Esophagus squamous epithelium (tissue), 5 donors: ENCODE results near the gene MED13L. TPM values are rescaled to one million over a fixed set of nuclear protein-coding genes. Genes with fewer than 3 reads are reported as not detected.

Source experiments
- DNase-seq: peaks from one replicate; lab custom pipeline; 2025; lab: John Stamatoyannopoulos, UW
- H3K27ac ChIP-seq, 4 donors: fragments of 200-600 bp; sonication (generic); one replicate each; pipeline ENCODE4 v1.5.1; 2016 to 2019; ENCODE audit warnings: mild to moderate bottlenecking in 1 of 4
- H3K27me3 ChIP-seq, 4 donors: fragments of 200-600 bp; sonication (generic); 1 replicate in 3 of 4; 2 replicates in 1 of 4; pipeline versions ENCODE4 v1.5.1 to v1.6.0; 2017 to 2021; ENCODE audit warnings: antibody characterized with exemption in 1 of 4
- H3K36me3 ChIP-seq, 3 donors: fragments of 200-600 bp; sonication (generic); one replicate each; pipeline ENCODE4 v1.5.1; 2016 to 2019
- H3K4me1 ChIP-seq, 3 donors: fragments of 200-600 bp; sonication (generic); one replicate each; pipeline ENCODE4 v1.5.1; 2017 to 2019
- H3K4me3 ChIP-seq, 4 donors: fragments of 200-600 bp; sonication (generic); 1 replicate in 3 of 4; 2 replicates in 1 of 4; pipeline ENCODE4 v1.5.1; 2016 to 2019; ENCODE audit warnings: mild to moderate bottlenecking in 2 of 4, moderate library complexity in 1 of 4
- H3K9me3 ChIP-seq, 3 donors: fragments of 200-600 bp; sonication (generic); one replicate each; pipeline ENCODE4 v1.5.1; 2016 to 2019
- POLR2A ChIP-seq, 4 donors: fragments of 450-650 bp; IDR thresholded peaks; one replicate each; pipeline ENCODE4 v1.6.1; 2017; ENCODE audit warnings: antibody characterized with exemption in 4 of 4, mild to moderate bottlenecking in 4 of 4, moderate library complexity in 3 of 4
- WGBS, 2 donors: methylation state at CpG; one replicate each; pipeline ENCODE4 v1.1.5; 2018; 5-methylcytosine and 5-hydroxymethylcytosine counted together
- intact Hi-C: fragments of 100-400 bp; cut with DNase I; formaldehyde crosslinking; loops from one replicate; pipeline ENCODE4 v1.15.0; 2022
- total RNA-seq, 4 donors: library from RNA; depleted of rRNA; stranded (reverse); fragments of >200 nt; gene quantifications; one replicate each; pipeline ENCODE4 v1.1.0, GENCODE V29; 2016
- TF ChIP-seq, protein P1 (sequence below), 6 experiments: fragments of 450-650 bp in 4 of 6; fragments of 200-600 bp in 2 of 6; sonication (generic) in 2 of 6; IDR thresholded peaks; one replicate each; pipeline ENCODE4 v1.5.1; 2016 to 2019; ENCODE audit warnings: antibody characterized with exemption in 6 of 6, mild to moderate bottlenecking in 4 of 6, moderate library complexity in 4 of 6
- donor health status: DM: yes; HTN: yes; CAD: no.

The MED13L gene
- total RNA-seq, 4 donors from 2014 or later, result 52.2 to 137 (median 62.1) TPM

DNA sequence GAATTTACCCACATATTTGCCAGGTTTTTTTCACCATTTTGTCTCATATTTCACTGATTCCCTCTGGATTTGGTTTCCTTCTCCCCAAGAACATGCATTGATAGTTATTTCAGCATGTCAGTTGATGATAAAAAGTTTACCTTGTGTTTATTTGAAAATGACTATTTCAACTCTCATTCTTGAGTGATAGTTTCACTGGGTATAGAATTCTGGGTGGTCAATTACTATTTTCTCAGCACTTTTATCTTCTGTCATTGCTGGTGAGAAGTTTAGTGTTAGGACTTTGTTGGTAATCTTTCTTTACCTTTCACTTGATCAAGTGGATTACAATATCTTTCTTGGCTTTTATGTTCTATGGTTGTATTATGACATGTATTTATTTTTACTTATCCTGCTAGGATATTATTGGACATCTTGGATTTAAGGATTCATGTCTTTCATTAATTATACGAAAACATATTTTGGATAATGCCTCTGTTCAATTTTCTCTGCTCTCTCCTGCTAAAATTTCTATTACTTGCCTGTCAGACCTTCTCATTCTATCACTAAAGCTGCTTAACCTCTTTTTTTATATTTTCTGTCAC lies 338.6 kb downstream of the MED13L start:
- peaks cover 0 to 4% (median 0%) of the 10 kb centered on the region in 3 donors for H3K4me1 ChIP-seq
- 81 to 95% methylated on average over 1 of the region's 1 CpG for WGBS, 2 donors
- no peaks in the 10 kb centered on the region for H3K36me3 ChIP-seq
- TF ChIP-seq, protein P1, sequence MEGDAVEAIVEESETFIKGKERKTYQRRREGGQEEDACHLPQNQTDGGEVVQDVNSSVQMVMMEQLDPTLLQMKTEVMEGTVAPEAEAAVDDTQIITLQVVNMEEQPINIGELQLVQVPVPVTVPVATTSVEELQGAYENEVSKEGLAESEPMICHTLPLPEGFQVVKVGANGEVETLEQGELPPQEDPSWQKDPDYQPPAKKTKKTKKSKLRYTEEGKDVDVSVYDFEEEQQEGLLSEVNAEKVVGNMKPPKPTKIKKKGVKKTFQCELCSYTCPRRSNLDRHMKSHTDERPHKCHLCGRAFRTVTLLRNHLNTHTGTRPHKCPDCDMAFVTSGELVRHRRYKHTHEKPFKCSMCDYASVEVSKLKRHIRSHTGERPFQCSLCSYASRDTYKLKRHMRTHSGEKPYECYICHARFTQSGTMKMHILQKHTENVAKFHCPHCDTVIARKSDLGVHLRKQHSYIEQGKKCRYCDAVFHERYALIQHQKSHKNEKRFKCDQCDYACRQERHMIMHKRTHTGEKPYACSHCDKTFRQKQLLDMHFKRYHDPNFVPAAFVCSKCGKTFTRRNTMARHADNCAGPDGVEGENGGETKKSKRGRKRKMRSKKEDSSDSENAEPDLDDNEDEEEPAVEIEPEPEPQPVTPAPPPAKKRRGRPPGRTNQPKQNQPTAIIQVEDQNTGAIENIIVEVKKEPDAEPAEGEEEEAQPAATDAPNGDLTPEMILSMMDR (IDR thresholded peaks at IDR 0.05), result no peak
- no peak for TF ChIP-seq POLR2A (IDR thresholded peaks at IDR 0.05)
- intact Hi-C loops, result no loop called here
- no peak overlapping the region for H3K27ac ChIP-seq
- no peak for DNase-seq
- H3K4me3 ChIP-seq, result no peak overlapping the region
- H3K9me3 ChIP-seq, result no peaks in the 10 kb centered on the region
- no peaks in the 10 kb centered on the region for H3K27me3 ChIP-seq

DNA sequence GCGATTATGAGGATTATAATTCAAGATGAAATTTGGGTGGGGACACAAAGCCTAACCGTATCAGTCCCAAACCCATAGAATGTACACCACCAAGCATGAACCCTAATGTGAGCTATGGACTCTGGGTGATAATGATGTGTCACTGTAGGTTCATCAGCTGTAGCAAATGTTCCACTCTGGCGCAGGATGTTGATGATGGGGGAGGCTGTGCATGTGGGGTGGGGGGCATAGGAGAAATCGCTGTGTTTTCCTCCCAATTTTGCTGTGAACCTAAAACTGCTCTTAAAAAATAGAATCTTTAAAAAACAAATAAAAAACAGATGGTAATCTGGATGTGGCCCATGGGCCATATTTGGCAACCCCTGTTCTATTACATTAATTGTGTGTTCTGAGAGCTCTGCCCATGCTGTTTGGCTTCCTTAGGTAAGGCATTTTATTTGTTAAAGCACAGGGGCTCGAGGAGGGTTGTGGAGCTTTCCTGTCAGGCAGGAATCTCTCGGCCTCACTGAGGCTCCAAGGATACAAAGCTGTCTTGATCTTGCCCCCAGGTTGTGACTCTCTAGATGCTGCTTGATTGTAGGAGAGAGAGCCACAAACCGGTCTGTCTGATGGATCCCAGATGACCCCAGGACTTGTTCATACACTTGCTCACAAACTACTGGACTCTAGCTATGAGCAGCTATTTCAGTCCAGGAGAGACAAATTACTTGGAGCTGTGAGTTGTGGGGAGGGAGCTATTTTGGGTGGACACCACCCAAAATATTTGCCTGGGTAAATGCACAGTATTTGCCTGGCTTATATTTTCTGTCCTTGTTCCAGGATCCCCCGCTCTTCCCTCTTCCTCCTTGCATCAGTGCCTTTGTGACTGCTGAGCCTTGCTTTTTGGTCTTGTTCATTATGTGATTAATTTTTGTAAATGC lies 340.2 kb downstream of the MED13L start:
- H3K4me1 ChIP-seq, result no peaks in the 10 kb centered on the region
- no peak overlapping the region for H3K4me3 ChIP-seq
- no peak overlapping the region for H3K27ac ChIP-seq
- intact Hi-C loops, result no loop called here
- no peaks in the 10 kb centered on the region for H3K36me3 ChIP-seq
- TF ChIP-seq, protein P1 (IDR thresholded peaks at IDR 0.05), result no peak
- TF ChIP-seq POLR2A (IDR thresholded peaks at IDR 0.05), result no peak
- 59 to 60% methylated on average over 7 to 8 of the region's 8 CpGs for WGBS, 2 donors
- no peaks in the 10 kb centered on the region for H3K9me3 ChIP-seq
- no peak for DNase-seq
- H3K27me3 ChIP-seq, result no peaks in the 10 kb centered on the region

DNA sequence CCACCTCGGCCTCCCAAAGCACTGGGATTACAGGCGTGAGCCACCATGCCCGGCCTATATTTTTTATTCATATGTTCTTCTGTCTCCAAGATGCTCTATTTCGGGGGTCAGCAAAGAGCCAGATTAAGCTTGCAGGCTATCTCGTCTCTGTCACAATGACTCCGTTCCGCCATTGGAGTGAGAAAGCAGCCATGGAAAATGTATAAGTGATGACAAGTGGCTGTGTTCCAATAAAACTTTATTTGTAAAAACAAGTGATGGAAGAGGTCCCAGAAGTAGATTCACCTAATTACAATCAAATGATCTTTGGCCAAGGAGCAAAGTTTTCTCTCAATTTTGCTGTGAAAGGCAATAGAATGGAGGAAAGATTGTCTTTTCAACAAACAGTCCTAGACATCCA lies 342.6 kb downstream of the MED13L start:
- H3K4me1 ChIP-seq, result no peaks in the 10 kb centered on the region
- no peaks in the 10 kb centered on the region for H3K9me3 ChIP-seq
- H3K27me3 ChIP-seq, result no peaks in the 10 kb centered on the region
- H3K4me3 ChIP-seq, result no peak overlapping the region
- intact Hi-C loops, result no loop called here
- TF ChIP-seq POLR2A (IDR thresholded peaks at IDR 0.05), result no peak
- TF ChIP-seq, protein P1 (IDR thresholded peaks at IDR 0.05), result no peak
- no peaks in the 10 kb centered on the region for H3K36me3 ChIP-seq
- 81 to 87% methylated on average over 7 of the region's 7 CpGs for WGBS, 2 donors
- no peak for DNase-seq
- no peak overlapping the region for H3K27ac ChIP-seq

DNA sequence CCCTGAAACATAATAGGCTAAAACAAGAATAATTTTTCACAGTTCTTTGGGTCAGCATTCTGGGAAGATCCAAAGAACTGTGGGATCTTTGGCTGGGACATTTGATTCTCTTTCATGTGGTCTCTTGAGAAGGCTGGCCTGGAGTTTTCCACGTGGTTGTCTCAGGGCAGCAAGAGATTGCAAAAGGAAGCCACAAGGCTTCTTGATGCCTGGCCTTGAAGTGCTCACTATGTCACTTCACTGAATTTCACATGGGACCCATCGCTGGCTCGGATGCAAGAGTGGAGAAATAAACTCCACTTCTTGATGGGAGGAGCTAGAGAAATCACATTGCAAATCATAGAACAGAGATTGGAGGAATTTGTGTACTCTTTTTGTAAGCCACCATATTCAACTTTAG lies 343.4 kb downstream of the MED13L start:
- WGBS, 2 donors, result 47 to 72% methylated on average over 3 of the region's 3 CpGs
- Histone ChIP-seq H3K4me3 (no peak overlapping the region), H3K9me3 (no peaks in the 10 kb centered on the region), H3K4me1 (no peaks in the 10 kb centered on the region), H3K27me3 (no peaks in the 10 kb centered on the region), H3K36me3 (no peaks in the 10 kb centered on the region), H3K27ac (no peak overlapping the region)
- no peak for DNase-seq
- intact Hi-C loops, result no loop called here
- TF ChIP-seq, protein P1 (IDR thresholded peaks at IDR 0.05), result no peak
- no peak for TF ChIP-seq POLR2A (IDR thresholded peaks at IDR 0.05)

DNA sequence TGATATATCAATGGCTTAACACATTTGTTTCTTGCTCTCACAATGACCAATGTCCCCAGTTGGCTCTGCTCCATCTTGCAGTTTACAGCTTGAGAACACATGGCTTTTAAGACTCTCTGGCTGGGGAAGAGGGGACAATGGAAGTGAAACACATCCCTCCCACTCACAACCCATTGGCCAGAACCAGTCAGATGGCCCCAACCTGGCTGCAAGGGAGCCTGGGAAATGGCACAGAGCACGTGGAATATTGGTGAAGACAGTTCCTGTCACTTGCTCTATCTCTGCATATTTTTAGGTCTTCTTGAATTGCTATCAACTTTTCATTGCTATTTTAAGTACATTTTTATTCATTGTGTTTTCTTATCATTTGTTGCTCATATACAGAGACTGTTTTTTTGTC lies 345.4 kb downstream of the MED13L start:
- Histone ChIP-seq H3K36me3 (no peaks in the 10 kb centered on the region), H3K27ac (no peak overlapping the region), H3K4me3 (no peak overlapping the region), H3K27me3 (no peaks in the 10 kb centered on the region), H3K9me3 (no peaks in the 10 kb centered on the region), H3K4me1 (no peaks in the 10 kb centered on the region)
- no peak for DNase-seq
- TF ChIP-seq, protein P1 (IDR thresholded peaks at IDR 0.05), result no peak
- TF ChIP-seq POLR2A (IDR thresholded peaks at IDR 0.05), result no peak
- intact Hi-C loops, result no loop called here
- WGBS, 2 donors, result 11 to 26% methylated on average over 1 of the region's 1 CpG
